Measurements from ENCODE around the gene SFRP4.
"Not testable (repeated sequence)": the region's sequence is repeated elsewhere in the genome, so short reads cannot be mapped to it uniquely, and the experiment has no call there.

SFRP4 gene

GRCh38 chr7:37916673-37917660 lies at the start of gene SFRP4:
SFRP4 (minus strand) TSS chr7:37916817; CDS start chr7:37916537, 280 bp downstream.
- H3K4me1 Mint-ChIP-seq: peaks cover 29% of the 10 kb centered on the region

GRCh38 chr7:37964196-37964595 lies 47.6 kb upstream of the SFRP4 start:
- Mint-ChIP-seq H3K9me3 (no peaks in the 10 kb centered on the region), H3K27ac (no peak overlapping the region), H3K27me3 (no peaks in the 10 kb centered on the region), H3K36me3 (no peaks in the 10 kb centered on the region), H3K4me1 (no peaks in the 10 kb centered on the region), H3K4me3 (no peak overlapping the region)
- no peak for ATAC-seq

More at GRCh38 chr7:37916673-37917660, at the start of gene SFRP4:
- Mint-ChIP-seq H3K36me3 (no peaks in the 10 kb centered on the region), H3K27ac (no peak within 1 kb of the TSS), H3K27me3 (peaks cover 74% of the 10 kb centered on the region), H3K9me3 (no peaks in the 10 kb centered on the region), H3K4me3 (no peak within 1 kb of the TSS)
- no peak for ATAC-seq

- no peak for ATAC-seq
- Mint-ChIP-seq H3K9me3 (no peaks in the 10 kb centered on the region), H3K4me1 (no peaks in the 10 kb centered on the region), H3K4me3 (no peak overlapping the region), H3K36me3 (no peaks in the 10 kb centered on the region), H3K27me3 (peaks cover 1% of the 10 kb centered on the region), H3K27ac (no peak overlapping the region)
These were observed 44.6 kb upstream of the SFRP4 start for GRCh38 chr7:37961251-37961650.

DNA sequence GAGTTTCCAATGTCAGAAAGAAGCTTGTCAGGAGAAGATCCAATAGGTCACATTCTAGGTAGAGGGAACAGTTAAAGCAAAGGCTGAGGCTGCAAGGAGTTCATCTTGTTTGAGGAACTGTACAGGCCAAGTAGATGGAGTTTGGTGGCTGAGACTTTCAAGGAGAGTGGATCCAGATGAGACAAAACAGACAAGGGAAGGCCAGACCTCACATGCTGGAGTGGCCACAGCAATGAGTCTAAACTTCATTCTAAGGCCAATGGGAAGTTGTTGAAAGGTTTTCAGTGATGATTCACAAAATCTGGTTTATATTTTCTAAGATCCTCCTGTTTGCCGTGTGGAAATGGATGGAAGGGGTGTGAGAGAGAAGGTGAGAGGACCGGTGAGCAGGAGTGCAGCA lies 43.9 kb upstream of the SFRP4 start:
- Mint-ChIP-seq H3K4me1 (no peaks in the 10 kb centered on the region), H3K4me3 (no peak overlapping the region), H3K36me3 (no peaks in the 10 kb centered on the region), H3K9me3 (peaks cover 3% of the 10 kb centered on the region), H3K27me3 (peaks cover 9% of the 10 kb centered on the region), H3K27ac (no peak overlapping the region)
- no peak for ATAC-seq

- Mint-ChIP-seq H3K4me3 (no peak overlapping the region), H3K36me3 (no peaks in the 10 kb centered on the region), H3K27me3 (peaks cover 9% of the 10 kb centered on the region), H3K9me3 (peaks cover 3% of the 10 kb centered on the region), H3K27ac (no peak overlapping the region), H3K4me1 (no peaks in the 10 kb centered on the region)
- ATAC-seq: no peak
These were observed 40.8 kb upstream of the SFRP4 start for GRCh38 chr7:37957221-37957970.

DNA sequence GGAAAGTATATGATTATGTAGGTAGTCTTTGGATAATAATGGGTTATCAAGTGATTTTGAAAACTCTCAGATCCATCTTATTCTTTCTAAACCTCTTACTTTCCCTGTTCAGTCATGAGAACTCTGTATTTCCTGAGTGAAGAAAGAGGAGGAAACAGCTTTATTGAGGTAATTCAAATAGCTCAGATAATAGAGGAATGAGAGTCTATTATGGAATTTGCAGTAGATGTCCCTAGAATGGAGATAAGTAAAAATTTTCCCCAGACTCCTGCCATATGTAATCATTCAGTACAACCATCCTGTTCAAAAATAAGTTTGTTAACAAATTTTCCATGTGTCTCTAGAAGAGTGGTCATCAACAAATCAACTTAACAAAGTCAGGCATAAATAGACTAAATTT lies 40.2 kb upstream of the SFRP4 start:
- Mint-ChIP-seq H3K27me3 (peaks cover 9% of the 10 kb centered on the region), H3K9me3 (peaks cover 3% of the 10 kb centered on the region), H3K4me3 (no peak overlapping the region), H3K27ac (no peak overlapping the region), H3K36me3 (no peaks in the 10 kb centered on the region), H3K4me1 (no peaks in the 10 kb centered on the region)
- ATAC-seq: no peak

DNA sequence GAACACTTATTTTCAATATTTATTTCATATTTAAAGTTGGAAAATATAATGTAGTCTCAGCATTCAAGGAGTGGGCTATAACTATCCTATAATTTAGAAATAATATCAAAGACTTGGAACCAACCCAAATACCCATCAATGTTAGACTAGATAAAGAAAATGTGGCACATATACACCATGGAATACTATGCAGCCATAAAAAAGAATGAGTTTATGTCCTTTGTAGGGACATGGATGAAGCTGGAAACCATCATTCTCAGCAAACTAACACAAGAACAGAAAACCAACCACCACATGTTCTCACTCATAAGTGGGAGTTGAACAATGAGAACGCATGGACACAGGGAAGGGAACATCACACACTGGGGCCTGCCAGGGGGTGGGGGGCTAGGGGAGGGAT lies 37.6 kb upstream of the SFRP4 start:
- not testable (repeated sequence) for H3K4me1 Mint-ChIP-seq, ATAC-seq, H3K4me3 Mint-ChIP-seq, H3K36me3 Mint-ChIP-seq, H3K27me3 Mint-ChIP-seq, H3K9me3 Mint-ChIP-seq, H3K27ac Mint-ChIP-seq

GRCh38 chr7:37952240-37952639 lies 35.6 kb upstream of the SFRP4 start:
- H3K4me1 Mint-ChIP-seq: no peaks in the 10 kb centered on the region
- peaks cover 9% of the 10 kb centered on the region for H3K27me3 Mint-ChIP-seq
- H3K36me3 Mint-ChIP-seq: no peaks in the 10 kb centered on the region
- H3K27ac Mint-ChIP-seq: no peak overlapping the region
- H3K9me3 Mint-ChIP-seq: peaks cover 3% of the 10 kb centered on the region
- H3K4me3 Mint-ChIP-seq: no peak overlapping the region
- no peak for ATAC-seq

DNA sequence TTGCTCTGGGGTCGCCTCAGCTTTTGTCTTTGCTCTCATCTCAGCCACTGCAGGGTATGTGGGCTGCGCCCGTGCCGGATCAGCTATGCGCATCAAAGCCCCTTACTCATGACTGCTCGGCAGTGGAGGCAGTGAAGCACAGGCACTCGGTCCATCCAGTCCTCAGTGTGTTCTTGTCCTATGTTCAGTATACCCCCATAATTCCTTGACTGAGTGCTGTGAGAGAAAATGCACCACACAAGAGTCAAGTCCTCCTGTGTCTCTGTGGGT lies 31.3 kb upstream of the SFRP4 start:
- Mint-ChIP-seq H3K36me3 (no peaks in the 10 kb centered on the region), H3K9me3 (no peaks in the 10 kb centered on the region), H3K4me3 (no peak overlapping the region), H3K4me1 (no peaks in the 10 kb centered on the region), H3K27ac (no peak overlapping the region), H3K27me3 (no peaks in the 10 kb centered on the region)
- no peak for ATAC-seq

DNA sequence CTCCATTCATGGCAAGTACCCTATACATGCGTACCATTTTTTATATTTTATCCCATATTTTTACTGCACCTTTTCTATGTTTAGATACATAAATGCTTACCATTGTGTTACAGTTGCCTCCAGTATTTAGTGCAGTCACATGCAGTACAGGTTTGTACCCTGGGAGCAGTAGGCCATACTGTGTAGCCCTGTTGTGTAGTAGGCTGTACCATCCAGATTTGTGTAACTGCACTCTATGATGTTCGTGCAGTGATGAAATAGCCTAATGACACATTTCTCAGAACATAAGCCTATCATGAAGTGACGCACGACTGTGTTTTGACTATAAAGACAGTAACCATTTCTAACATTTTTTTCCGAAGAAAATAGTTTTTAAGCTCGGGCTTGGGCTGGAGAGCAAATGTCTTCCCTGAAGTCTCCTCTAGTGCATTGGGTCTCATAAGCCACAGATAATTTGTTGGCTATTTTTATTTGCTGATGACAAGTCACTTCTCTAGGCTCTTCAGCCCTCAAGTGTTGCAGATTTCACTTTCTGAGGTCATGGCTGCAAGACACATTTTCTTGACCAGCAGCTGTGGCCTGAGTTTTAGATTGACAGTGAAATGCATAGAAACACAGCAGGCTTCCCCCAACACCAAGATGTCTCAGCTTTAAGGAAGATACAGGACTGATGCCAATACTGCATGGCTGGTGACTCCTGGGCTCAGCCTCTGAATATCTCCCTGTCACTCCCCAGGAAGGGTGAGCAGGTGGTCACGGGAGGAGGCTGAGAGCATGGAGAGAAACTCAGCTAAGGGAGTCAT lies 30.7 kb upstream of the SFRP4 start:
- Mint-ChIP-seq H3K27ac (no peak overlapping the region), H3K27me3 (no peaks in the 10 kb centered on the region), H3K4me3 (no peak overlapping the region), H3K4me1 (no peaks in the 10 kb centered on the region), H3K36me3 (no peaks in the 10 kb centered on the region), H3K9me3 (no peaks in the 10 kb centered on the region)
- ATAC-seq: no peak

GRCh38 chr7:37945336-37945735 lies 28.7 kb upstream of the SFRP4 start:
- Mint-ChIP-seq H3K27me3 (peaks cover 2% of the 10 kb centered on the region), H3K9me3 (no peaks in the 10 kb centered on the region)

DNA sequence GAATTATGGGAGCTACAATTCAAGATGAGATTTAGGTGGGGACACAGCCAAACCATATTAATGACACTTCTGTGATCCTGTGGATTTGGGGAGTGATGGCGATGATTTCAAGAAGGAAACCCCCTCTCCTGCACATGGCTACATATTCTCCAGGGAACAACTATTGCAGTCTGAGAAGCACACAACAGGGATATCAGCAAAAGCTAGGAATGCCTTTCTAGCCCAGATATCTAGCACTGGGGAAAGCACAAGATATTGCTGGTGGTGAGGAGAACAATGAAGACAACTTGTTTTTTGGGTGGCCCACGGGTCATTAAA lies 28.1 kb upstream of the SFRP4 start:
- ATAC-seq: no peak
- H3K27ac Mint-ChIP-seq: no peak overlapping the region
- no peaks in the 10 kb centered on the region for H3K9me3 Mint-ChIP-seq
- H3K4me1 Mint-ChIP-seq: no peaks in the 10 kb centered on the region
- H3K36me3 Mint-ChIP-seq: no peaks in the 10 kb centered on the region
- peaks cover 8% of the 10 kb centered on the region for H3K27me3 Mint-ChIP-seq
- H3K4me3 Mint-ChIP-seq: no peak overlapping the region

More at GRCh38 chr7:37945336-37945735, 28.7 kb upstream of the SFRP4 start:
- no peaks in the 10 kb centered on the region for H3K4me1 Mint-ChIP-seq
- ATAC-seq: no peak
- H3K27ac Mint-ChIP-seq: no peak overlapping the region
- no peaks in the 10 kb centered on the region for H3K36me3 Mint-ChIP-seq
- no peak overlapping the region for H3K4me3 Mint-ChIP-seq

- H3K4me1 Mint-ChIP-seq: no peaks in the 10 kb centered on the region
- no peaks in the 10 kb centered on the region for H3K9me3 Mint-ChIP-seq
- H3K36me3 Mint-ChIP-seq: no peaks in the 10 kb centered on the region
- H3K27ac Mint-ChIP-seq: no peak overlapping the region
- peaks cover 10% of the 10 kb centered on the region for H3K27me3 Mint-ChIP-seq
- H3K4me3 Mint-ChIP-seq: no peak overlapping the region
- ATAC-seq: no peak
These were observed 27.5 kb upstream of the SFRP4 start for GRCh38 chr7:37943905-37944736.

DNA sequence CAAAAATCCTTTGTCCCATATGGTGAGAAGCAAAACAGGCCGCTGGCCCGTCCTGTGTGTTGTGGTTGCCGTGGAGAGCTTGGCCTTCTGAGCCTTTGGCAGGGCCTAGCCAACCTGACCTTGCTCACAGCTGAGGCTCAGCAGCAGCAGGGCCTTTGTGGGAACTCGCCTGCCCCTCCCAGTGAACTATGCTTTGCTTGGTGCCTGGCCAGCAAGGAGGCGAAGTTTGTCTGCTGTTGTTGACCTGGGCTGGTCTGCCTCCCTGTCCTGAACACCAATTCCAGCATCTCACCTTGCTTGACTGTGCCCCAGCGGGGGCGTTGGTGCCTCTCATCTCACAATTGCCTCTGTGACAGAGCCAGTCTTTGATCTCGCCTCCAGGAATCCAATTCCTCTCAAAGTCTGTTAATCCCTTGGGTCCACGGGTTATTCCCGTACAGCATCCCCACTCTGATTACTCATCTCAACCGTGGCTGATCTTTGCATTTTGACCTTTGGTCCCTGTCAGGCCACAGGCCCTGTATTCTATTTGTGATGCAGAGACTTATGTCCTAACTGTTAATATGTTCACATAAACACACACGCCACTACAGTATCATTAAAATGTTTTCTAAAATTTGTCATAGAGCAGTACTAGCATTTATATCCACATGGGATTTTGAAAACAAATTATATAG lies 26.5 kb upstream of the SFRP4 start:
- no peaks in the 10 kb centered on the region for H3K4me1 Mint-ChIP-seq
- no peak for ATAC-seq
- H3K27ac Mint-ChIP-seq: no peak overlapping the region
- H3K9me3 Mint-ChIP-seq: no peaks in the 10 kb centered on the region
- H3K36me3 Mint-ChIP-seq: no peaks in the 10 kb centered on the region
- H3K4me3 Mint-ChIP-seq: no peak overlapping the region
- peaks cover 10% of the 10 kb centered on the region for H3K27me3 Mint-ChIP-seq
